Anterior cingulate cortex (tissue), 58 donors: ENCODE results near the gene ARHGAP1.

ENCODE experiments used
- DNase-seq, 58 donors: peaks; one replicate each; lab custom pipeline; 2025; lab: John Stamatoyannopoulos, UW

ARHGAP1 gene

GRCh38 chr11:46649180-46649738 is 51.2 kb downstream of the ARHGAP1 start:
- peak in 32 of 58 donors; percentile 13 to 90 (median 50) for DNase-seq

- no peak for DNase-seq
These were observed 56.4 kb downstream of the ARHGAP1 start for GRCh38 chr11:46643986-46644385.

GRCh38 chr11:46643531-46643930 is 56.9 kb downstream of the ARHGAP1 start:
- DNase-seq = no peak

GRCh38 chr11:46642627-46643335 is 57.6 kb downstream of the ARHGAP1 start:
- DNase-seq = no peak

GRCh38 chr11:46641639-46642038 is 58.8 kb downstream of the ARHGAP1 start:
- no peak for DNase-seq

- no peak for DNase-seq
These were observed 60.2 kb downstream of the ARHGAP1 start for GRCh38 chr11:46640036-46640788.

GRCh38 chr11:46639197-46639839 is 61.1 kb downstream of the ARHGAP1 start:
- DNase-seq = no peak

- DNase-seq = peak in 23 of 58 donors; percentile 2 to 61 (median 18)
These were observed 62.9 kb downstream of the ARHGAP1 start for GRCh38 chr11:46637546-46637945.

- DNase-seq = no peak
These were observed 64.8 kb downstream of the ARHGAP1 start for GRCh38 chr11:46635557-46636139.

- DNase-seq = no peak
These were observed 66.9 kb downstream of the ARHGAP1 start for GRCh38 chr11:46633291-46634217.

GRCh38 chr11:46632502-46632901 is 67.9 kb downstream of the ARHGAP1 start:
- DNase-seq = no peak

GRCh38 chr11:46631676-46632075 is 68.7 kb downstream of the ARHGAP1 start:
- no peak for DNase-seq

- no peak for DNase-seq
These were observed 70.2 kb downstream of the ARHGAP1 start for GRCh38 chr11:46630237-46630636.

- no peak for DNase-seq
These were observed 71.5 kb downstream of the ARHGAP1 start for GRCh38 chr11:46628961-46629360.
